Transverse colon (tissue), 3 donors: ENCODE data around the gene VSTM2L.

Experiments
- EP300 ChIP-seq: sonication (generic); formaldehyde crosslinking; IDR thresholded peaks from one replicate; pipeline ENCODE4 v1.6.1; 2017; ENCODE audit warnings: antibody characterized with exemption, low read depth
- TF ChIP-seq, protein P1 (sequence below), 5 experiments: fragments of 200-600 bp in 3 of 5; fragments of 450-650 bp in 2 of 5; sonication (generic) in 3 of 5; IDR thresholded peaks; 1 replicate in 2 of 5; 2 replicates in 3 of 5; pipeline ENCODE4 v1.5.1; 2016 to 2017; ENCODE audit warnings: antibody characterized with exemption in 5 of 5, inconsistent platforms in 3 of 5, mild to moderate bottlenecking in 2 of 5, moderate library complexity in 1 of 5

DNA sequence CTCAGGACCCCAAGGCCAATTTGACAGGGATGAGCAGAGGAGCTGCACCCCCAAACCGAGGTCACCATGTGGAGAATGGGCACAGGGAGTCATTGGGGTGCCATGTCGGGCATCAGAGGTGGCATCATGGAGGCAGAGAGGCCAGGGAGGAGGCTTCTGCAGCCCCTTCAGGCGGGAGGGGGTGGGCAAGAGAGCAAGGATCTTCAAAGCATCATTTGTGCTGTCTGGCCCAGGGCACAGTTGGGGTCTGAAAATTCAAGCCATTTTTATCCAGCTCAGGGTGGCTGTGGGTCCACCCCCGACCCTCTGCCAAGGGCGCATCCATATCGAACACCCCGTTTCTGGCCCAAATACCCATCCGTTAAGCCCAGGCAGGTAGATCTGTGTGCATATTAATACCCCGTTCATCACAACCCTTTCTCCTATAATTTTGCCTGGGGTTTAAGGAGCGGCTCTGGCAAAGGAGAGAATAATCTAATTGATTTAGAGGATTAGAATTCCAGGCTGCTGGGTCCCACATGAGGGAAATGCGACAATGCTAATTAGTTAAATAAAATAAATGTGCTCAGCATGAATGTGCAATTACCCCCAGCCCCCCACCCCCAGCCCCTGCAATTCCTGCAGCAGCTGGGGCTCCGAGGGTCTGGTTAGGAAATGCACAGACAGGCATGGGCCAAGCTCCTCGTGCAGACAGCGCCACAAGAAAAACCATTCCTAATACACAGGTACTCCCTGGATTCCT, 31.9 kb downstream of the VSTM2L start:
- TF ChIP-seq EP300, result no peak
- TF ChIP-seq, protein P1, sequence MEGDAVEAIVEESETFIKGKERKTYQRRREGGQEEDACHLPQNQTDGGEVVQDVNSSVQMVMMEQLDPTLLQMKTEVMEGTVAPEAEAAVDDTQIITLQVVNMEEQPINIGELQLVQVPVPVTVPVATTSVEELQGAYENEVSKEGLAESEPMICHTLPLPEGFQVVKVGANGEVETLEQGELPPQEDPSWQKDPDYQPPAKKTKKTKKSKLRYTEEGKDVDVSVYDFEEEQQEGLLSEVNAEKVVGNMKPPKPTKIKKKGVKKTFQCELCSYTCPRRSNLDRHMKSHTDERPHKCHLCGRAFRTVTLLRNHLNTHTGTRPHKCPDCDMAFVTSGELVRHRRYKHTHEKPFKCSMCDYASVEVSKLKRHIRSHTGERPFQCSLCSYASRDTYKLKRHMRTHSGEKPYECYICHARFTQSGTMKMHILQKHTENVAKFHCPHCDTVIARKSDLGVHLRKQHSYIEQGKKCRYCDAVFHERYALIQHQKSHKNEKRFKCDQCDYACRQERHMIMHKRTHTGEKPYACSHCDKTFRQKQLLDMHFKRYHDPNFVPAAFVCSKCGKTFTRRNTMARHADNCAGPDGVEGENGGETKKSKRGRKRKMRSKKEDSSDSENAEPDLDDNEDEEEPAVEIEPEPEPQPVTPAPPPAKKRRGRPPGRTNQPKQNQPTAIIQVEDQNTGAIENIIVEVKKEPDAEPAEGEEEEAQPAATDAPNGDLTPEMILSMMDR (IDR thresholded peaks at IDR 0.05), result no peak
